ENCODE data around the gene LRRC10B.

Gene LRRC10B

GRCh38 chr11:61531044-61531443 is 22.5 kb downstream of the LRRC10B start:
- DNase-seq (ENCODE audit: low read depth, low spot score) = no peak

GRCh38 chr11:61532134-61533038 is 23.8 kb downstream of the LRRC10B start:
- no peak for DNase-seq (ENCODE audit: low read depth, low spot score)

- DNase-seq (ENCODE audit: low read depth, low spot score) = no peak
These were observed 24.5 kb downstream of the LRRC10B start for GRCh38 chr11:61533039-61533375.

- no peak for DNase-seq (ENCODE audit: low read depth, low spot score)
These were observed 24.9 kb downstream of the LRRC10B start for GRCh38 chr11:61533401-61533800.

- DNase-seq (ENCODE audit: low read depth, low spot score) = no peak
These were observed 25.7 kb downstream of the LRRC10B start for GRCh38 chr11:61534025-61534932.

GRCh38 chr11:61534933-61535839 is 26.6 kb downstream of the LRRC10B start:
- no peak for DNase-seq (ENCODE audit: low read depth, low spot score)

GRCh38 chr11:61535998-61536675 is 27.6 kb downstream of the LRRC10B start:
- DNase-seq (ENCODE audit: low read depth, low spot score) = no peak

- no peak for DNase-seq (ENCODE audit: low read depth, low spot score)
These were observed 28.2 kb downstream of the LRRC10B start for GRCh38 chr11:61536676-61537270.

DNA sequence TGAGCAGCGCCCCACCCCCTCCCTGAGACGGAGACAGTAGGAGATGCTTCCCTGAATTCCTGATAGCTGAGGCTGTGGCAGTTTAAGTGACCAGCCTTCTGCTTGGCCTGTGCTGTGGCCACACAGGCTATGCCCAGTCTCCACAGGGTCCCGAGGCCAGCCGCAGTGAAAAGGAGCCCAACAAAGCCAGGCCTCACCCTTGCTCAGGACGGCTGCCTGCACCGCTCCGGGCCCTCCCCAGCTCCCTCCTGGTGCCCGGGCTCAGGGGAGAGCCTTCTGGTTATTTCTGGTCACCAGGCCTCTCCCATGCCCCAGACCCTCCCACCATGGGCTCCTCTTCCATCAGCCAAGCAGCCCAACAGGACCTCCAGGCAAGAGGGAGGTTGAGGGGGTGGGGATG is 28.8 kb downstream of the LRRC10B start:
- no peak for DNase-seq (ENCODE audit: low read depth, low spot score)

- no peak for DNase-seq (ENCODE audit: low read depth, low spot score)
These were observed 30.1 kb downstream of the LRRC10B start for GRCh38 chr11:61538636-61538961.

DNA sequence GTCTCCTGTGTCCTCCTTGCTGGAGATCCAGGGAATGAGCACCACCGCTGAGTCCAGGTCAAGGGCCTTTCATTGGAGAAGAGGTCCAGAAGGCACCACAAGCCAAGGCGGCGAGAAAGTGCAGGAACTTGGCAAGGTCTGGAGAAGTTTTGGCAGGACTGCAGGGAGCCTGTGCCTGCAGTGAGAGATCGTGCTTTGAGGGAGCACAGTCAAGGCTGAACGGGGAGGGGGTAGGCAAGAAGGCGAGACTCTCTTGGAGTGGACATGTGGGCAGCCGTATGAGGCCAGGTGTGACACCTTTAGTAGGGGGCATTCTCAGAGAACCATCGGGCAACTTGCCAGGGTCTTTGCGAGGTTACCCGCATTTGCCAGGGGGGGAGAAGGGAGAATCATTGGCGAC is 30.5 kb downstream of the LRRC10B start:
- no peak for DNase-seq (ENCODE audit: low read depth, low spot score)

DNA sequence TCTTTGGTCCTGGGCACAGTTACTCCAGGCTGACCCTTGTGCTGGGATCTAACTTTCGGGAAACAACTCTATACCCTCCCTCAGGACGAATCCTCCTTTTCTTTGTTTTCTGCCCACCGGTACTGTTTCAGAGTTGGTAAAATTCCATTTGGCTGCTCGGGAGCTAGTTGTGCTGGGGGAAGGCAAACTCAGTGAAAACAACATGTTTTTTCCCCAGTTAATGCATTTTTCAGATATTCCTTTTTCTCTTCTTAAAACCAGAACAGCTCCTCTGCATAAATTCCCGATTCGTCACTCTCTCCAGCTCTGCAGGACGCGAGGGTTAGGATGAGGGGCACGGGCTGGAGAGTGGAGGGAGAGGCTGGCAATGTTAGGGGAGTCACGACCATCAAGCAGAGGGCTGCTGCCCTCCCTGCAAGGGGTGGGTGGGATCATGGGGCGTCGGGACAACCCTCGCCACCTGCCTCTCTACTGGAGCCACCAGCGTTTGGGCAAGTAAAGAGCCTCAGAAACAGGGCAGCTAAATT is 31.3 kb downstream of the LRRC10B start:
- DNase-seq (ENCODE audit: low read depth, low spot score) = no peak

DNA sequence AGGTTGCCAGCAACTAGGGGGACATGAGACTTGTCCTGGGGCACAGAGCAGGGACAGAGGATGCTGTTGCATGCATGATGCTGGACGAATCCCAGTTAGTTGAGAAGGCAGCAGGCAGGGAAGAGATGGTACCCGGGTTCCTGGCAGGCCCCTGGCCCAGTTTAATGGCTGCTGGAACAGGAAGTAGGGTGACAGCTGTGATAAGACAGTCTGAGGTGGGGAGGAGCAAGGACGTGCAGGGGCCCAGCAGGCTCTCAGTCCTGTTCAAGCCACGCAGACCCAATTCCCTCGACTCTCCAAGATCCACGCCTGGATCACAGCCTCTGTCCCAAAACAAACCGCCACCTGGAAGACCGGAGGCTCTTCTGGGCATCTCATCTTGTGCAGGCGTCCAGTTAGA is 32.0 kb downstream of the LRRC10B start:
- DNase-seq (ENCODE audit: low read depth, low spot score) = no peak

GRCh38 chr11:61541598-61541997 is 33.0 kb downstream of the LRRC10B start:
- DNase-seq (ENCODE audit: low read depth, low spot score) = no peak

- no peak for DNase-seq (ENCODE audit: low read depth, low spot score)
These were observed 33.5 kb downstream of the LRRC10B start for GRCh38 chr11:61542024-61542461.

DNA sequence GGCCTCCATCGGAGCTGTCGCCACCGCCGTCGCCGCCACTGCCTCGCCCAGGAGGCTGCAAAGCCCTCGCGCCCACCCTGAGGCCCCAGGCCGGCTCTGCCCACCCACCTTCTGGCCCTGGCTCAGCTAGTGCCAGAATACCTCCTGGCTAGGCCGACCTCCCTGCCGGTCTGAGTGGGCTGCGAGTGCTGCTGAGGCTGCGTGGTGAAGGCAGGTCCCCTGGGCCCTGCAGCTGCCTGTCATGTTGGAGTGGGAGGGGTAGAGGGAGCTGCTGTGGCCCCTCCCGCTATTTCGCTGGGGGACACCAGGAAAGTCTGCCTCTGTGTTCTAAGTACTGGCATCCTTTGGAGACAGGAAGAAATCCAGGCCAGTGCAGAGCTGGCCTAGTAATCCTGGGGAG is 34.2 kb downstream of the LRRC10B start:
- no peak for DNase-seq (ENCODE audit: low read depth, low spot score)

DNA sequence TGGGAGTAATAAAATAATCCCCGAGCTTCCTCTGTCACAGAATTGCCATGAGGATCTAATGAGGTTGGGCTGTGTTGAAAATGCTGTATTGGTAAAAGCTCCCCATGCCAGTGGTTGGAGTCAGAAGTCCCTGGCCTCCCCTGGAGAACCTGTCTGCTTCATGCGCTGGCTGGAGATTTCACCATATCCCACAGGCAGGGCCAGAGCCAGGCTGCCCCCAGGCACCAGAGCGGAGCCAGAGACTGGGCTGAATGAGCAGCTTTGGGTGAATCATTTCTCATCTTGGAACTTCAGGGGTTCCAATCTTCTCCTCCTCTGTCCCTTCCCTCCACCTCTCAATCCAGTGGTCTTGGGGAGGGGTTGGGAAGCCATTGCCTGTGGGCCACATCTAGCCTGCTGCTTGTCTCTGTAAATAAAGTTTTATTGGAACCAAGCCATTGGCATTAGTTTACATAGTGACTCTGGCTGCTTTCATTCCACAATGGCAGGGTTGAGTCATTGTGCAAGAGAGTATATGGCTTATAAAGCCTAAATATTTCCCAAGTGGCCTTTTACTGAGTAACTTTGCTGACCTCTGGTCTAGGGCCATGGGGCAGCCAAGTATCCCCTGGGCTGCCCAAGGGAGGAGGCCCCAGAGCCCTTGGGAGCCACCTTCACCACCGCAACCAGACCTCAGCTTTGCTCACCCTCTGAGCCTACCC is 35.2 kb downstream of the LRRC10B start:
- no peak for DNase-seq (ENCODE audit: low read depth, low spot score)

DNA sequence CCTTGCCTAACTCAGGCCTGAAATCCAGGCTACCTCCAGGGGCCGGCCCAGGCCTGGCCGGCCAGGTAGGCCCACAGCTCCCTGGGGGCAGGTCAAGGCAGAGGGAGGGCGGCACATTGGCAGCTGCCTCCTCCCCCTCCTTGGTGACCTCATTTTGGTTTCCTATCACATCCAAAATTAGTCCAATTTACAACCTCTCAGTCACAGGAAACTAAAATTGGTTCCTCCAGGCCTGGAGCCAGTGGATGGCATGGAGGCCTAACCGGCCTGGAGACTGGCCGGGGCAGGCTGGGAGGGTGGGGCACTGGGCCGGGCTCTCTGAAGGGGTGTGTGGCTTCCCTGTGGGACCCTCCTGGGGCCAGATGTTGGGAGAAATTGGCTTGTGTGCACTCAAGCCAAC is 35.9 kb downstream of the LRRC10B start:
- no peak for DNase-seq (ENCODE audit: low read depth, low spot score)

DNA sequence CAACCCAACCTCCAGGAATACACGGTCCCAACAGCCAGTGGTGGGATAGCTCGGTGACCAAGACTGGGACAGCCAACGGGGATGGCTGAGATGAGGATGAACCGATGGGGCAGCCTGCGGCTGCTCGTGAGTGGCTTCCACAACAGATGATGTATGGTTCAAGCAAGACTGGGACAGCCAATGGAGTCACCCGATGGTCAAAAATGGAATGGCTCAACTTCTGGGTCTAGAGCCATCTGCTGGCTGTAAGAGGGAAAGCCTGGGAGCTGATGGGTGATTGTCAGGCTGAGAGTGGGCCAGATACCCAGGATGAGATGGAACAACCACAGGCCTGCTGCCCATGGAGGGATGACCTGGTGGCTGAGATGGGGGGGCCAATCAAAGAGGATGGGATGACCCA is 36.8 kb downstream of the LRRC10B start:
- DNase-seq (ENCODE audit: low read depth, low spot score) = no peak

DNA sequence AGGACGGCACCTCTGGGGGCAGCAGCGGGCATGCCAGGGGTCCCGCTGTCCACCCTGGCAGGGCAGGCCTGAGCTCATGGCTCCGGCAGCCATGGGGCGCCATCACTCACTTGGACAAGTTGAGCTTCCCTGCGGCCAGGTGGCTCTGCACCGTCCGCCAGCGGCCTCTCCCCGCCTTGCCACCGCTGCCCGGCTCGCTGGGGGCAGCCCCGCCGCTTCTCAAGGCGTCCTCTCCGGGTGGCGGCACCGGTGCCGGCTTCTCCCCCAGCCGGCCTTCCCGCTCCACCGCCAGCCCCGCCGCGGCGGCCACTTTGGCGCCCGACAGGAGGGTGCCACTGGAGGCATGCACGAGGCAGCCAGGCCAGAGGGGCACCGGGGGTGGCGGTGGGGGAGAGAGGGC is 37.4 kb downstream of the LRRC10B start:
- no peak for DNase-seq (ENCODE audit: low read depth, low spot score)
